GM12873 (cell line): Measurements from ENCODE around the gene STK10.

Experiments
- TF ChIP-seq, protein P1 (sequence below): IDR thresholded peaks from 2 replicates; pipeline ENCODE4 v1.5.1; 2012; ENCODE audit warnings: low read depth, mild to moderate bottlenecking, moderate library complexity, low read length, control low read depth; ENCODE audit not compliant: insufficient read depth; ENCODE audit errors: missing control alignments

The STK10 gene

DNA sequence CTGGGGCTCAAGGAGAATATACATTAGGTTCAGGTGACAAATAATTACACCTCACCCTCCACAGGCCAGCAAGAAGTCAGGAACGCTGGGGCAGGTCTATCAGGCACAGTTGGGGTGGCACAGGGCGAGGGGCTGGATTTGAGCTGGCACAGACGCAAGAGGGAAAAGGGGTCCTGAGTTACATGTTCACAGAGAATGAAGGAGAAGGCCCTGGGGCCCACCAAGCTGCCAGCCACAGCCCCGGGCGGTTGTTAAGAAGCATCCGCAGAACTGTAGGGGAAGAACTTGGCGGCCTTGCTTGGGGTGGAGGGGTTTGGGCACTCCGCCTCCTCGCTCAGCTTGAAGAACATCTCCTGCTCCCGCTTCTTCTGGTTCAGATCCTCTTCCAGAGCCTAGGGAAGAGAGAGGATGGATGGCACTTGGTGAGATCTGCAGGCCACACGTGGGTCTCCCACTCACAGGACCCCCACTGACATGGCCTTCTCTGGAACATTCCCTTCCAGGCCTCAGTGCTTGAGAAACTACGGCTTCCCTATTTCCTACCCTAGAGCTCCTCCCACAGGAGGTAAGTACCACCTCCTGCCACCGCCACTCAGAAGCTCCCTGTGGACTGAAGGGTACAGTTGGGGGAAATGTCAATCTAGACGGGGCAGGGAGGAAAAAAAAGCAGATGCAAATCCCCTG is 143.3 kb downstream of the STK10 start:
- TF ChIP-seq, protein P1, sequence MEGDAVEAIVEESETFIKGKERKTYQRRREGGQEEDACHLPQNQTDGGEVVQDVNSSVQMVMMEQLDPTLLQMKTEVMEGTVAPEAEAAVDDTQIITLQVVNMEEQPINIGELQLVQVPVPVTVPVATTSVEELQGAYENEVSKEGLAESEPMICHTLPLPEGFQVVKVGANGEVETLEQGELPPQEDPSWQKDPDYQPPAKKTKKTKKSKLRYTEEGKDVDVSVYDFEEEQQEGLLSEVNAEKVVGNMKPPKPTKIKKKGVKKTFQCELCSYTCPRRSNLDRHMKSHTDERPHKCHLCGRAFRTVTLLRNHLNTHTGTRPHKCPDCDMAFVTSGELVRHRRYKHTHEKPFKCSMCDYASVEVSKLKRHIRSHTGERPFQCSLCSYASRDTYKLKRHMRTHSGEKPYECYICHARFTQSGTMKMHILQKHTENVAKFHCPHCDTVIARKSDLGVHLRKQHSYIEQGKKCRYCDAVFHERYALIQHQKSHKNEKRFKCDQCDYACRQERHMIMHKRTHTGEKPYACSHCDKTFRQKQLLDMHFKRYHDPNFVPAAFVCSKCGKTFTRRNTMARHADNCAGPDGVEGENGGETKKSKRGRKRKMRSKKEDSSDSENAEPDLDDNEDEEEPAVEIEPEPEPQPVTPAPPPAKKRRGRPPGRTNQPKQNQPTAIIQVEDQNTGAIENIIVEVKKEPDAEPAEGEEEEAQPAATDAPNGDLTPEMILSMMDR = no peak

DNA sequence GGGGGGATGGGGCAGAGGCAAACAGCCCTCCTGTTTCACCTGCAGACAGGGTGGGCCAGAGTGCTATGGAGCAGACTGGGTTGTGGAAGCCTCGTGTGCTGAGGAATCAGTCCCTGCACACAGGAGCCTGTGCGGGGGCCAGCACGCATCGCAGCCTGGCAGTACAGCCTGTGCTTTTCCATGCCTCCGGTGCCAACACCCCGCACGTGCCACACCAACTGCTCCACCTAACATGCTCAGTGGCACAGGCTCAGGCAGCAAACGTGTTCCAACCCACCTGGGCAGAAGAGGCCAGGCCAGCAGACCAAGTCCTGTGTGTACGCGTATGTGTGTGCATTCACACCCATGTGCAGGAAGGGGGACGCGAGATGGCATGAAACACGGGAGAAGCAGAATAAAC is 144.2 kb downstream of the STK10 start:
- TF ChIP-seq, protein P1 = no peak

DNA sequence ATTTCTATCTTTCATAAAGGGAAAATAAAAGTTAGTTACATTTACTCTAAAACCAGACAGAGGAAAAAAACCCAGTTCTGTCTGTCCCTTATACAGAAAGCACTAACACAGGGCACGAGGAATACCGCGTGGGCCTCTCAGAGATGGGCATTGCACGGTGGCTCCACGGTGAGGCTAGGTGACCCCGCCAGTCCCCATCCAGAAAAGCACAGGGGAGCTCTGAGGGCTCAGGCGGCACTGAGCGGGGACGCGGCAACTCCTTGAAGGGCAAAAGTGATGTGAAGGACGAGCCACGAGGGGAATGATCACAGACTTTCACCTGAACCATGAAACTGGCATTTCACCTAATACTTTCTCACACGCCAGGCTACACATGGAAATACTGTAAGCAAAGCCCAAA is 145.8 kb downstream of the STK10 start:
- TF ChIP-seq, protein P1 = no peak

DNA sequence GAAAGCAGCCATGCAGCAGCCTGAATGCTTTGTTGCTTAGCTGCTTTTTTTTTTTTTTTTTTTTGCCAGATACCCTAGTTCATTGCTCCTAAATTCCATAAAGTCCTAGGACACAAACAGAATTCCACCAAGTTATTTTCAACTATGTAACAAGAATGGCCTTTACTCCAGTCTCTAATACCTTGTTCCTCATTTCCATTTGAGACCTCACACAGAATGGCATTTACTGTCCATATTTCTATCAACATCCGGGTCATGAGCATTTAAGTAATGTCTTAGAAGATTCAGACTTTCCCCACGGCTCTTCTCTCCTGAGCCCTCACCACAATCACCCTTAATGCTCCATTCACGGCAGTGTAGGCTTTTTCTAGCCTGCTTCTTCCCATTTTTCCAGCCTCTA is 149.9 kb downstream of the STK10 start:
- TF ChIP-seq, protein P1 = no peak

DNA sequence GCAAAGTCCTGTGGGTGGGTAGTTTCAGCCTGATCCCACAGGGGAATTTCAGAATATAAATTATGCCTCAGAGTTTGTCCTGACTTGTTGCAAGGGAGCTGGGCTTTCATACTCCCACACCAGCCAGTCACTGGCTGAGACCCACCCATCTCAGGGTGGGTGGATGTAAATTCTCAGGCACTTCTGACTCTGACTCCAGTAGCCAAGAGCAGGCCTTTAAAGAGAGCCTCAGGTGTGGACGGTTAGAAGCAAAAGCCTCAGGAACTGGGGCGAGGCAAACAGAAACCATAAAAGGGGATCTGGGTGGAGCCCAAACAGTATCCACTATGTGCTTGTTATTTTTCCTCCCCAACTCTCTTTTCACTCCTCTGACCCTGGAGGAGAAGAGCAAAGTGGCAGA is 153.0 kb downstream of the STK10 start:
- TF ChIP-seq, protein P1 = no peak

DNA sequence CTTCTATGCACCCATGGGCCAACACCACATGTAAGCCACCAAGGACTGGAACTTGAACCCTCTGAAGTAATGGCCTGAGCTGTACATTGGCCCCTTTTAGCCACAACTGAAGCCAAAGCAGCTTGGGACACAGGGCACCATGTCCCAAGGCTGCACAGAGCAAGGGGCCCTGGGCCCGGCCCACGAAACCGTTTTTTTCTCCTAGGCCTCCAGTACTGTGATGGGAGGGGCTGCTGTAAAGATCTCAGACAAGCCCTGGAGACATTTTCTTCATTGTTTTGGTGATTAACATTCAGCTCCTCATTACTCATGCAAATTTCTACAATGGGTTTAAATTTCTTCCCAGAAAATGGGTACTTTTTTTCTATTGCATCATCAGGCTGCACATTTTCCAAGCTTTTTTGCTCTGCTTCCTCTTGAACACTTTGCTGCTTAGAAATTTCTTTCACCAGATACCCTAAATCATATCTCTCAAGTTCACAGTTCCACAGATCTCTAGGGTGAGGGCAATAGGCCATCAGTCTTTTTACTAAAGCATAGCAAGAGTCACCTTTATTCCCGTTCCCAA is 156.0 kb downstream of the STK10 start:
- TF ChIP-seq, protein P1 = no peak

DNA sequence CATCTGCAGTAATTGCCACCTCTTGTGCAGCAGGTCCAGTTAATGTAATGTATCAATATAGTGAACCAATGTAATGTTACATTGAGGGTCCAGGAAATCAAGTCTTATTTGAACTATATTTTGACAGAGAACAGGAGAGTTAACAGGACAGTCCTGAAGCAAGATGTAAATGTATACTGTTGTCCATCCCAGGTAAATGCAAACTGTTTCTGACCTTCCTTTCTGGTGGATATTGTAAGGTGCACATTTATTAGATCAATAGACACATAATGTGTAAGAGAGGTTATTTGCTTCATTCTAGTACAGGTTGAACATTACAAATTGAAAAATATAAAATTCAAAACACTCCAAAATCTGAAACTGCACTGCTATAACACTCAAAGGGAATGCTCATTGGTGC is 158.1 kb downstream of the STK10 start:
- TF ChIP-seq, protein P1 = no peak
